ENCODE results near the gene FBXL19.

FBXL19 gene

DNA sequence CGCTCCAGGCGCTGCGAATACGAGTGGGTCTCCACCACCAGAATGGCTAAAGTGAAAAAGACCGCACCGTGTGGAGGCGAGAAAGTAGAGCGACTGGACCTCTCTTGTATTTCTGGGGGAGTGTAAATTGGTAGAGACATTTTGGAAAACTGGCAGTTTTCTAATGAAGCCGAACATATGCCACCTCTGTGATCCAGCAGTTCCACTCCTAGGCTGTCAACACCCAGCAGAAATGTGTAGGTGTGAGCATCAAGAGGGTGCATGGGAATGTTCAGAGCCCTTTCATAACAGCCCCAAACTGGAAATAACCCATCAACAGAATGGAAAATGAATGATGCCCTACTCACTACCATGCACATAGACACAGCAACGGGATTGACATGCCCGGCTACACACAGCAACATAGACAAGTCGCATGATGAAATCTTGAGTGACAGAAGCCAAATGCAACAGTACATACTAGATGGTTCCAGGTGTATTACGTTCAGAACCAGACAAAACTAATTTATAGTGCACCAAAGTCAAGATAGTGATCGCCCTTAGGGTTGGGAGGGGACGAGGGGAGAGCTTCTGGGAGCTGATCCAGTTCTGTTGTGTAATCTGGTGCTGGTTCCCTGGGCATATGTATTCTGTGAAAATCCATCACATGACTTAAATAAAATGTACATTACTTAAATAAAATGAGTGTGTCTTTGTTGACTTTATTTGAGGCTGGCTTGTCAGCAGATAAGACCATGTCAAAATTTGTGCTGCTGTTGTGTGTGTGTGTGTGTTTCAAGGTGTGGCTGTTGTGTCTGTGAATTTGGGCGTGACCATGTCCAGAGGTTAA is 28.6 kb upstream of the FBXL19 start:
- DNase-seq, result no peak

DNA sequence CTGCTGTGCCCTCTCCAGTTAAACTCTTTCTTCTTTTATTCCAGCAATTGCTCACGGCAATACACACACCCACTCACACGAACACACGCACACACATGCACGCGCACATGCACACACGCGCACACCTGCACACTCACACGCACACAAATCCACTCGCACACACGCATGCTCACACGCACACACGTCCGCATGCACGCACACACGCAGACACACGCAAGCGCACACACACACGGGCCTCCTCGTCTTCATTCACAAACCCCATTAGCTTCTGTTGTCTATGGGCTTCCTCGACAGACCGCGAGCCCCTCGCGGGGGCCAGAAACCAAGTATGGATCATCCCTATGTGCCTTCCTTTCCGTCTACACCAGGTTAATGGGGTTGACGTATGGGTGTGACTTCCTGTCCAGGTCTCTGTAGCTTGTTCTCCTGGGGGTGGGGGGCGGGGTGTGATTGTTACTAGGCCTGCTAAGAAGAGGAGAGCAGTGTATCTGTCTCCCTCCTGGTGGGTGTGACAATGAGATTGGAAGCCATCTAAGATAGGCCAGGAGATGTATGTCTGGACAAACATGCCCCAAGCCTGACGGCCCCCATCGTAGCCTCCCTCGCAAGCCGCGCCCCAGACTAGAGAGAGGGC is 27.6 kb upstream of the FBXL19 start:
- peak; percentile 77 for DNase-seq

DNA sequence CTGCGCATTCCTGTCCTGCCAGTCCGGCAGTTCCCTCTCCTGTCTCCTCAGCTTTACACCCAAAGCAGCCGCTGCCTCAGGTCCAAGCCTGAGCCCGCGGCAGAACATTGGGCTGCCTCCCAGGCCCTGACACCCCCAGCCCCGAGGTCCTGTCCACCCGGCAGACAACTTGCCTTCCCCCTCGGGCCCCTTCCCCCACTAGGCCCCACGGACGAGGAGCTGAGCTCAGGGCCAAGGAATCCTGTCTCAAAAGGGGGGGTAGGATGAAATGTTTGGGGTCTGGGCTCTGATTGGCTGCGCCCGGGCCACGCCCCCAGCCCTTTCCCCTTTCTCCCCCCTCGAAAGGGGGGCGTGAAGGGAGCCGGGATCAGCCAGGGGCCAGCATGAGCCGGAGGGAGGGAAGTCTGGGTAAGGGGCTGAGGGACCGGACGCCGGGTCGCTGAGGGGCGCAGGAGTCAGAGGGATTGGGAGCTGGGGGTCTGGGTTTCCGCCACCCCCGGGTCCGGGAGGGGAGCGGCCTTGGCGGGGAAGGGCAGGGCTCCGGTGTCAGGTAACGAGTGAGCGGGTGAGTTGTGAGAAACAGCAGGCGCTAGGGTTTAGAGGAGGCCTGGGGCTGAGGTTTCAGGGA is 27.0 kb upstream of the FBXL19 start, which contains the start of gene CTF1:
TSS of gene CTF1 (plus strand) at position 354 of the 628 bp plus-strand sequence. CDS start at position 384, 30 bp downstream.
- peak; percentile 90 for DNase-seq

DNA sequence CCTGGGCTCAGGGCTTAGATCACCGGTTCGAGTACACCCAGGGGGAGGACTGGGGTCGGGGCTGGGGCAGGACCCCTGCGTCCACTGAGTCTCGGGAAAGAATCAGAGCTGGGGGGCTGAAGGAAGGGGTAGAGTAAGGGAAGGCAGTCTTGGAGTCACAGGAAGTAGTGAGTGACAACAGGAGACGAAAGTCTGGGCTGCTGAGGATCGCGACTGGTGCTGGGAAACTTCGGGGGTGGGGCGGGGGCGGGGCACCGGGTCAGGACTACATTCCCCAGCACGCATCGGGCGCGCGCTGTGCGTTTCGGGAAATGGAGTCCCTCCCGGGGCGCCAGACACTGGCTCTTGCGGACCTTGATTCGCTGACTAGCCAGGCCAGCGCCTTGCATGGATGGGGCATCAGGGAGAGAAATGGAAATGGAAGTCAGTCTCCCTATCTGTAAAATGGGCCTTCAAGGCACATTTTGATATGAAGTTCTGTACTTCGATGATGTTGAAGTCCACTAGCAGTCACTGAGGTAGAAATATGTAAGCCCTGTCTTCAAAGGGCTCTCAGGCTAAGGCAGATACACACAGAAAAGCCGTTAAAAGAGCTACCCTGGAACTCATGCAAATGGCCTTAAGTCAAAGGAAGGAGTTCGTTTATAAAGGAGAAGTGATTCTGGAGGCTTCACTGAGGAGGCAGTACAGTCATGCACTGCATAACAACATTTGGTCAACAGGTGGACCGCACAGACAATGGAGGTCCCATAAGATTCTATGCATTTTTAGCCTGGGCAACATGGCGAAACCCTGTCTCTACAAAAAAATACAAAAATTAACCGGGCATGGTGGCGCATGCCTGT is 26.3 kb upstream of the FBXL19 start:
- no peak for DNase-seq

DNA sequence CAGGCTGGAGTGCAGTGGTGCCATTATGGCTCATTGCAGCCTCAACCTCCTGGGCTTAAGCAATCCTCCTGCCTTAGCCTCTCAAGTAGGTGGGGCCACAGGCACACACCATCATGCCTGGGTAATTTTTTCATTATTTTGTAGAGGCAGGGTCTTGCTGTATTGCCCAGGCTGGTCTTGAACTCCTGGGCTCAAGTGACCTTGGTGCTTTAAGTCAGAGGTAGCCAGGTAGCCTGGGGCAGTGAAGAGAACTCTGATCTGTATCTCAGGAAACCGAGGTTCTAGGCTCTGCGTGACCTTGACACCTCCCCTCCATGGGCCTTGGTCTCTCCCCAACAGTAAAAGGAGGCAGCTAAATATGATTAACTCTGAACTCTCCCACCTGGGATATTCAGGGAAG is 23.6 kb upstream of the FBXL19 start:
- DNase-seq, result no peak

DNA sequence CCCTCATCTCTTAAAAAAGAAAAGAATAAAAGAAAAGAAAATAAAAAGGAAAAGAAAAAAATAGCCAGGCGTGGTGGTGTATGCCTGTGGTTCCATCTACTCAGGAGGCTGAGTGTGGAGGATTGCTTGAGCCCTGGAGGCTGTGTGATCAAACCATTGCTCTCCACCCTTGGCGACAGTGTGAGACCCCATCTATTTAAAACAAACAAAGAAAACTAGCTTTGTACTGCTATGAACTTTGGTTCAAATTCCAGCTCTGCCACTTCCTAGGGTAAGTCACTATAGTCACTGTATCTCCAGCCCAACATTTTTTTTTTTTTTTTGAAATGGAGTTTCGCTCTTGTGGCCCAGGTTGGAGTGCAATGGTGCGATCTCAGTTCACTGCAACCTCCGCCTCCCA is 22.8 kb upstream of the FBXL19 start:
- DNase-seq, result no peak

DNA sequence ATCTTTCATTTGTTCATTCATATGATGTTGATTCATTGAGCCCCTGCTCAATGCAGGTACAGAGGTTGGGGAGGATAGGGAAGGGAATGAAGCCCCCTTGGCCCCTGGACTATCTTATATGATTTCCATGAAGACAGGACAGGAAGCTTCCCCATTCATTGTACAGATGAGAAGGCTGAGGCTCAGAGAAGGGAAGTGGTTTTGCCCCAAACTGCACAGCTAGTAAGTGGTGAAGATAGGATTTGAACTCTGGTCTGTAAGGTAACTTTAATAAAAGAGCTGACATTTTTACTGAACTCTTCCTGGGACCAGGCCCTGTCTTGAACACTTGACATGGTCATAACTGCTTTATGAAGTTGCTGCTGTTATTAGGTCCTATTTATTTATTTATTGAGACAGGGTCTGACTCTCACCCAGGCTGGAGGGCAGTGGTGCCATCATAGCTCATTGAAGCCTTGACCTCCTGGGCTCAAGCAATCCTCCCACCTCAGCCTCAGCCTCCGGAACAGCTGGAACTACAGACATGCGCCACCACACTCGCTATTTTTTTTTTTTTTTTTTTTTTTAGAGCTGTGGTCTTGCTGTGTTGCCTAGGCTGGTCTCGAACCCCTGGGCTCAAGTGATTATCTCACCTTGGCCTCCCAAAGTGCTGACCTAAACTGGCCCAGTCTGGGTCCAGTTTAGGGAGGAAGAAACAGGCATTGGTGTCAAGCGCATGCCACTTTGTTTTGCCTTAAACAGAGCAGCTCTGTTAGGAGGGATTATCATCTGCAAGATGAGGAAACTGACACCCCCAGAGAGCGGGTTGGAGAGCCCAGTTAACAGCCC is 22.0 kb upstream of the FBXL19 start:
- DNase-seq, result no peak

DNA sequence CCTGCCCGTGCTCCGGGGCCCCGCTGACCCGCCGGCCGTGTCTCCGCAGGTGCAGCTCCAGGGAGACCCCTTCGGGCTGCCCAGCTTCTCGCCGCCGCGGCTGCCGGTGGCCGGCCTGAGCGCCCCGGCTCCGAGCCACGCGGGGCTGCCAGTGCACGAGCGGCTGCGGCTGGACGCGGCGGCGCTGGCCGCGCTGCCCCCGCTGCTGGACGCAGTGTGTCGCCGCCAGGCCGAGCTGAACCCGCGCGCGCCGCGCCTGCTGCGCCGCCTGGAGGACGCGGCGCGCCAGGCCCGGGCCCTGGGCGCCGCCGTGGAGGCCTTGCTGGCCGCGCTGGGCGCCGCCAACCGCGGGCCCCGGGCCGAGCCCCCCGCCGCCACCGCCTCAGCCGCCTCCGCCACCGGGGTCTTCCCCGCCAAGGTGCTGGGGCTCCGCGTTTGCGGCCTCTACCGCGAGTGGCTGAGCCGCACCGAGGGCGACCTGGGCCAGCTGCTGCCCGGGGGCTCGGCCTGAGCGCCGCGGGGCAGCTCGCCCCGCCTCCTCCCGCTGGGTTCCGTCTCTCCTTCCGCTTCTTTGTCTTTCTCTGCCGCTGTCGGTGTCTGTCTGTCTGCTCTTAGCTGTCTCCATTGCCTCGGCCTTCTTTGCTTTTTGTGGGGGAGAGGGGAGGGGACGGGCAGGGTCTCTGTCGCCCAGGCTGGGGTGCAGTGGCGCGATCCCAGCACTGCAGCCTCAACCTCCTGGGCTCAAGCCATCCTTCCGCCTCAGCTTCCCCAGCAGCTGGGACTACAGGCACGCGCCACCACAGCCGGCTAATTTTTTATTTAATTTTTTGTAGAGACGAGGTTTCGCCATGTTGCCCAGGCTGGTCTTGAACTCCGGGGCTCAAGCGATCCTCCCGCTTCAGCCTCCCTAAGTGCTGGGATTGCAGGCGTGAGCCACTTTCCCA is 21.1 kb upstream of the FBXL19 start:
- DNase-seq, result peak; percentile 85

DNA sequence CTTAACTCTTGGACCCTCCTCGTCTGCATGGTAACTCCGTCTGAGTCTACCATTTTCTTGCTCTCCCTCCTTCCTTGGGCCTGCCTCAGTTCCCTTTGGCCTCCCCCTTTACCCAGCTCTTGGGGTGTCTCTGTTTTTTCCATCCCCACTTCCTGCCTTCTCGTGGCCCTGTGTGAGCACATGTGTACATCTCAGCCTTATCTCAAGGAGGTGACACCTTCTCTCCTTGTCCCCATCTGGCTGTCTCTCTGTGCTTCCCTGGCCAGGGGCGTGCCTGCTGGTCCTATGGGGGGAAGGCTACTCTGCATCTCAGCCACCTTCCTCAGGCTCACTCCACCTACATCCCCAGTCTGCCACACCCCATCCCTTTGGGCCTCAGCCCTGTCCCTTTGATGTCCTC is 20.4 kb upstream of the FBXL19 start:
- DNase-seq, result no peak

DNA sequence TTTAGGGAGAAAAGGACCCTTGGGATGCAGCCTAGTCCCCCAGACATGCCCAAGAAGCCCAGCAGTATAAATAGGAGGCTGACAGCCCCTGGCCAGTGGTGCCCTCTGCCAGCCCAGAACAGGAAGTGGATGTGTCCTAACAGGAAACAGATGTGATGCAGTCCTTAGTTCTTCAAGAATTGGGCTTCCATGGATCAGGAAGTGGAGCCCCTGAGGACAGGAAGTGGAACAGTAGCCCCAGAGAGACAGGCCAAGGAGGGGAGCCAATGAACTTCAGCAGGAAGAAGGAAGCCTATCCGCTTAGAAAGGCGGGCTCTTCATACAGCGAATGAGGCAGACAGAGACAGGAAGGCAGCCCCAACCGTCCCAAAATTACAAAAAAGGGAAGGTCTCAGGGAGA is 19.8 kb upstream of the FBXL19 start:
- DNase-seq, result no peak

DNA sequence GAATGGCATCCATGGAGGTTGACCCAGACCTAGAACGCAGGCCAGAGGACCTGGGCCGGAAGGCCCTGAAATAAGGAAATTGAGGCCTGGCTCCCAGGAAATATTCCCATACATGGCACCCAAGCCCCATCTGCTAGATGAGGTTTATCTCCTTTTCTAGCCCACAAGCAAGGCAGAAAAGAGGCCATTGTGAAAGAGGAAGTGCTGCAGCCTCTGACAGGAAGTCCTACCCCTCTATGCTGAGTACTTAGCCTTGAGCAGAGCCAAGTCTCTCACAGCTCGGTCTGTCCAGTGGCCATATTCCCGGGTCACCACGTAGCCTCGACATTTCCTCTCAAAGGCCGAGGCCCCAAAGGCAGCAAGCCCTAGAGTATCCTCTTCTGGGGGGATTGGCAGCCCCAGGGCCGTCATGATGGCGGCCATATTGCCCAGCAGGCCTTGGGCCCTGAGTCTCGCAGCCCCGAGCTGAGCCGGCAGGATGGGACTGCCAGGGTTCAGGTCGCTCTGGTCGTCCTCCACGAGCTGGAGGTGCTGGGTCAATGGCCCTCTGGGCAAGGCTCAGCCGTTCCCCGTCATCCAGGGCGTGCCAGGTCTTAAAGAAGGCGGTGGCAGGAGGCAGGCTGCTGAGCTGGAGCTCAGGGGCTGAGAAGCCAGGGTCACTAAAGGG is 19.1 kb upstream of the FBXL19 start:
- no peak for DNase-seq

DNA sequence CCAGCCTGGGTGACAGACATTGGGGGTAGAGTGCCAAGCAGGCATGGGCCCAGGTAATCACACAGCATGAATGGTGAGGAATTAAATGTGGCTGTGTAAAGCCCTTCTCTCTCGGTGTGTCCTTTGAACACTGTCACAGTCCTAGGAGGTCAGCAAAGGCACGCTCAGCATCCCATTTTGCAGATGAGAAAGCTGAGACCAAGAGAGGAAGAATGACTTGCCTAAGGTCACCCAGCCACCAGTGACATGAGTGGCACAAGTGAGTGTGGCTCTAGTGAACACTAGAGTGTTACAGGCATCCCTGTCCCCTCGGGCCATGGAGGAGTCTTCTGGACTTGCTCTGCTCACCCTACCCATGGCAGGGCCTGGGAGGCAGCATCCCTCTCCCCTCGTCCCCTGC is 16.3 kb upstream of the FBXL19 start:
- no peak for DNase-seq

DNA sequence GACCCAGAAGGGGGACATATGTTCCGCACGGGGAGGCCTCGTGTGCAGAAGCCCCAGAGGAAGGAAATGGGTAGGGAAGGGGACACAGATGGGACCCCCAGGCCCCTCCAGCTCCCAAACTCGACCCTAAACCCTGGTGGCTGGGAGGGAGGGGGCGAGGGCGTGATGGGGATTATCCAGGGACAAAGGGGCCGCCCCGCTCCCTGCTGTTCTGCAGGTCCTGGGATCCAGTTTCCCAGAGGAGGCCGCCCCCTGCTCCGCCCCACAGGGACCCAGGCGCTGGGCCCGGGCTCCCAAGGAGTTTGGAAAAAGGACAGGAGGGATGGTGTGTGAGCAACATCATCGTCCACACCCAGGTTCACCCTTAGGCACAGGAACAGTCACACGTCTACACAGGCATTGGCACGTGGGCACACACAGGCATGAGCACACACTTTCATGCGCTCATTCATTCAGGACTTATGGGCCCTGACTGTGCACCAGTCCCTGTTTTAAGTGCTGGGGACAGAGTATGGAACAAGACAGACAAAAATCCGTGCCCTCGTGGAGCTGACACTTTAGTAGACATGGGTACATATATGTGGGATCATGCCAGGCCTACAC is 12.8 kb upstream of the FBXL19 start:
- DNase-seq, result no peak

DNA sequence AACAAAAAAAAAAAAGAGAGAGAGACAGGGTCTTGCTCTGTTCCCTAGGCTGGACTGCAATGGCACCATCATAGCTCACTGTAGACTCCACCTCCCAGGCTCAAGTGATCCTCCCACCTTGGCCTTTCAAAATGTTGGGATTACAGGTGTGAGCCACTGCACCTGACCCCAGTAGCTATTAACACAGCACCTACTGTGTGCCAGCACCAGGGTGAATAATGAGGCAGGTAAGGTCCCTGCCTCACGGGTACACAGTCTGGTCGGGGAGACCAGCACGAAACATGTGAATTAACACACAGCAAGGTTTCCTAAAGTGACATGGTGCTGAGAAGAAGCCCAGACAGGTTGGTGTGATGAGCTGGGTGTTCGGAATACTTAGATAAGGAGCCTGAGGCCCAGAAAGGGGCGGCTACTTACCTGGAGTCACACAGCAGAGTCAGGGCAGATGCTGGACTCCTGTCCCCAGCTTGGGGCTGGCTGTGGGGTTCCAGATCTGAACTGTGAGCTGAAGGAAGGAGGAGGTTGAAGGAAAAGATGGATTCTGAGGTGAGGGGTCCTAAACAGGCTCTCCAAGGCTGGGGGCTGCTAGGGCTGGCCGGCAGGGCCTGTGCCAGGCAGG is 10.5 kb upstream of the FBXL19 start:
- DNase-seq, result no peak

DNA sequence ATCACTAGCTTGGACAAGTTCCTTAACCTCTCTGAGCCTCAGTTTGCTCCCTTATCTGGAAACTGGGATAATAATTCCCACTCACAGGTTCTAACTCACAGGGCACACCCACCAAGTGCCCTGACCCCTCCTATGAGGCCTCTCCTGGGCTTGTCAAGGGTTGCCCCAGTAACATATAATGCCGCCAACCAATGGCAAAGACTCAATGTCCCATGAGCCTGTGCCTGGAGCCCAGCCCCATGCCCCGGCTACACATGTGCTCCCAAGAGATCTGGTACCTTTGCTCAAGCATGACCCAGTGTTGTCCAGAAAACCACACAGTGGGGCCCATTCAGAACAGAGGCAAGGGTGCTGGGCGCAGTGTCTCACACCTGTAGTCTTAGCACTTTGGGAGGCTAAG is 8.5 kb upstream of the FBXL19 start:
- no peak for DNase-seq

DNA sequence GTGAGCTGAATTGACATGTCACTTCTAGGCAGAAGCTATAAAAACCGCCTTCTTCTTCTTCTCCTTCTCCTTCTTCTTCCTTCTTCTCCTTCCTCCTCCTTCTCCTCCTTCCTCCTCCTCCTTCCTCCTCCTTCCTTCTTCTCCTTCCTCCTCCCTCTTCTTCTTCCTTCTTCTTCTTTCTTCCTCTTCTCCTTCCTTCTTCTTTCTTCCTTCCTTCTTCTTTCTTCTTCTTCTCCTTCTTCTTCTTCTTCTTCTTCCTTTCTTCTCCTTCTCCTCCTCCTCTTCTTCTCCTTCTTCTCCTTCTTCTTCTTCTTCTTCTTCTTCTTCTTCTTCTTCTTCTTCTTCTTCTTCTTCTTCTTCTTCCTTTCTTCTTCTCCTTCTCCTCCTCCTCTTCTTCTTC is 4.8 kb upstream of the FBXL19 start:
- no peak for DNase-seq

DNA sequence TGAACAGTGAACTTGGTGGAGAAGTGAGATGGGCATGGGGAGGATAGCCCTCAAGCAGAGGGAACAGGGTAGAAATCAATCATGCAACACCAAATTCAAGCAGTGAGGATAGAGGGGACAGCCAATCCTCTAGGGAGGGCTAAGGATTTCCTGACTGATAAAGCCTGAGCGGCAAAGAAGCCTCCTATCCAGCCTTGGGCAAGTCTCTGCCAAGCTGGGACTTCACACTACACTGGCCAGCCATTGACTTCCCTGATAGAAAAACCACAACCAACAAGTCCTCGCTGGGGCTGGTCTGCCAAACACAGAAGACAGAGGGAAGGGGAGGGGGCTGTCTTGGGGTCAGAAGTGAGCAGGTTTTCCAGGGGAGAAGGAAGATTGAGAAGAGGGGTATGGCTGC is 2.5 kb upstream of the FBXL19 start:
- DNase-seq, result no peak

DNA sequence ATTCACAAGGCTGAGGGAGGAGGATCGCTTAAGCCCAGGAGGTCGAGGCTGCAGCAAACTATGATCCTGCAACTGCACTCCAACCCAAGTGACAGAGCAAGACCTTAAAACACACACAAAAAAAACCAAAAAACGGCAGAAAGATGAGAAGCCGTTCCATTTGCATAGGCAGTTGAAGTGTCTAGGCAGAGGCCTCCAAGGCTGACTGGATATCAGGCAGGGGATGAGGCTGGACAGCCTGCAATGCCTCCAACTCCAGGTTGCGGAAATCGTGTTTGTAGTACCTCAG is 2.0 kb upstream of the FBXL19 start:
- no peak for DNase-seq

DNA sequence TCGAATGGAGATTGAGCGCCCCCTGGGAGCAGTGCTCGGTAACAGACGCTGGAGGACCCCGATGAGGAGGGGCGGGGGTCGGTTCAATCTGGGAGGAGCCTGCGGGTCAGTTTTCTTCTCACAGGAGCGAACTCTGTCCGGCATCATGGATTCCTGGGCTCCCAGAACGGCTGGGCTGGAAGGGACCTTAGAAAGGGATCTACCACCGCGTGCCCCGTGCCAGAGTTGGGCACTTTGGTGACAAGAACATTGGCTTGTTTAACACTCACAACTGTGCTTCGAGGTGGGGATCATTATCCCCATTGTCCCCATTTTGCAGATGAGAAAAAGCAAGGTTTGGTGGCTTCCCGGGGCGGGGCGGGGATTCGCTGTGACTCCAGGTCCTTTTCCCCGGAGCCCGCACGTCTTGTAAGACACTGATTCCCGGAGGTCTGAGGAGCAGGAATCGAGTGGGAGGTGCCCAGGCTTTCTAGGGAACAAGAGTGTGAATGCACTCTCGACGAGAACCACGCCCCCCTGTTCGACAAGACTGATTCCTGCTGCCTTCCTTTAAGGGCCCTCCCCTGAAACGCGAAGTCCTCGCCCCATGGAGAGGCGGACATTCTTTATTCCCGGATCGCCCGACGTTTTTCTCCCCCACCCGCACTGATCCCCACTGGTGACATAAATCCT is 1.5 kb upstream of the FBXL19 start:
- DNase-seq, result peak; percentile 96

Measured in right kidney (tissue), 1 donor.